HG02610 (cell line): ENCODE data around the gene TNFRSF8.

Experiments
- ATAC-seq: cut with Tn5 transposase; IDR thresholded peaks from one replicate; pipeline ENCODE4 v1.9.1; 2021; ENCODE audit warnings: mild to moderate bottlenecking, moderate library complexity; ENCODE audit not compliant: unreplicated experiment

TNFRSF8 gene

GRCh38 chr1:12140515-12141162 is 77.5 kb downstream of the TNFRSF8 start:
- ATAC-seq, result no peak

DNA sequence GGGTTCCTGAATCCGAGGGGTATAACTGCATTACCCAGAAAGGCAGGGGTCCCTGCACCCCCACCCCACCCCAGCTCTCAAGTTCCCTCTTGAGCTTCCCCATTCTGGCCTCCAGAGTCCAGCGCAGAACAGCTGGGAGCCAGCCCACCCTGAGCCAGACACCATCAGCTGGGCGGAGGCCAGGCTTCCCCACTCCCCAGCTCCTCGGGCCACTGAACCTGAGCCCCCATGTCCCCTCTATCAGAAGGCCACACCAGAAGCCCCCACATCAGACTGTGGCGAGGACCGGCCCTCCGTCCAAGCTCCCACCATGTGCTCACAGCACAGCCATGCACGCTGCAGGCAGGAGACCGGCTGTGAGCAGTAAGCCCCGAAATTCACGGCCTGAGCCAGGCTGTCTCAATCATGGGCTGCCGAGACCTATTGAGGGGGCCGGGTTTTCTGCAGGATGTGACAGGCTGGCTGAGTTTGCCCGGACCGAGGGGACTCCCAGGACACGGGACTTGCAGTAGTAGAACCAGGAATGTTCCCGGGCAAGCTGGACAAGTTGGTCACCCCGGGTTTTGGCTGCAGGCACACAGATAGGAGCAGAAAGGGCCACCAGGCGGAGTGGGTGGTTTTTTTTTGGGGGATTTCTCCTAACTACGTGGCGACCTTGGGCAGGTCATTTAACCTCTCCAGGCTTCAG is 78.2 kb downstream of the TNFRSF8 start:
- ATAC-seq, result no peak

DNA sequence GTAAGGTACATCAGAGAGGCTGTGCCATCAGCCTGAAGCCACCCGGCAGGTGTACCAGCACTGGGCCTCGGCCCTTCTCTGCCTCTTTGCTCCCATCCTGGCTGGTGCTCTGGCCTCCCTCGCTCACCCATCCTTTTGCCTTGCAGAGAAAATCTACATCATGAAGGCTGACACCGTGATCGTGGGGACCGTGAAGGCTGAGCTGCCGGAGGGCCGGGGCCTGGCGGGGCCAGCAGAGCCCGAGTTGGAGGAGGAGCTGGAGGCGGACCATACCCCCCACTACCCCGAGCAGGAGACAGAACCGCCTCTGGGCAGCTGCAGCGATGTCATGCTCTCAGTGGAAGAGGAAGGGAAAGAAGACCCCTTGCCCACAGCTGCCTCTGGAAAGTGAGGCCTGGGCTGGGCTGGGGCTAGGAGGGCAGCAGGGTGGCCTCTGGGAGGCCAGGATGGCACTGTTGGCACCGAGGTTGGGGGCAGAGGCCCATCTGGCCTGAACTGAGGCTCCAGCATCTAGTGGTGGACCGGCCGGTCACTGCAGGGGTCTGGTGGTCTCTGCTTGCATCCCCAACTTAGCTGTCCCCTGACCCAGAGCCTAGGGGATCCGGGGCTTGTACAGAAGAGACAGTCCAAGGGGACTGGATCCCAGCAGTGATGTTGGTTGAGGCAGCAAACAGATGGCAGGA is 79.2 kb downstream of the TNFRSF8 start:
- ATAC-seq, result no peak

GRCh38 chr1:12142891-12143630 is 80.0 kb downstream of the TNFRSF8 start:
- peak; percentile 5 for ATAC-seq

- peak; percentile 27 for ATAC-seq
These were observed 80.6 kb downstream of the TNFRSF8 start for GRCh38 chr1:12143631-12144155.

DNA sequence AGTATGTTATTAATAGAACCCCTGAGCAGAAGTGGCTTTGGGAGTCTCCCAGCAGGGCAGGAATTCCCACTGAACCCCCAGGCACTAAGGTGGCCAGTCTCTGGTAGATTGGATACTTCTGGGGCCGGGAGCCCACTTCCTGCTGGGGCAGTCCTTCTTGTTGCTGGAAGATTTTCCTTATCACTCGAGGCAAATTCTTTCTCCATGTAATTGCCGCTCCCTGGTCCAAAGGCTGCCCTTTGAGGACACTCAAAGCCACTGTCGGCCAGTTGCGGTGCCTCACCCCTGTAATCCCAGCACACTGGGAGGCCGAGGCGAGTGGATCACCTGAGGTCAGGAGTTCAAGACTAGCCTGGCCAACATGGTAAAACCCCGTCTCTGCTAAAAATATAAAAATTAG is 81.1 kb downstream of the TNFRSF8 start:
- ATAC-seq, result no peak

DNA sequence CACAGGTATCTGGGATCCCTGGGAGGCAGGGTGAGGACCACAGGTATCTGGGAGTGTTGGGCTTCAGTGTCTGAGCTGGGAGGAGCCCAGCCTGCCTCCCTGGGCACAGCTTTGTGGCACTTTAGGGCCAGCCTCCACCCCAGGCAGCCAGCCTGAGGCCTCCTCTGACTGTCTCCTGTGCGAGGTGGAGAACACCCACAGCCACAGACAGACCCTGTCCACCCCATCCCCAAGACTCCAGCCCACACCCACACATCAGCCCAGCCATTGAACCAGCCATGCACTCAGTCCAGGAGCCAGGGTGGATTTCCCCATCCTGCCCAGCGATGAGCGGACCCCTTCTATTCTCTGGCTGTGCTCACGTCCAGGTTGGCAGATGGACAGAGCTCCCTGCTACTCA is 81.9 kb downstream of the TNFRSF8 start:
- no peak for ATAC-seq

- no peak for ATAC-seq
These were observed 82.7 kb downstream of the TNFRSF8 start for GRCh38 chr1:12145616-12146342.

DNA sequence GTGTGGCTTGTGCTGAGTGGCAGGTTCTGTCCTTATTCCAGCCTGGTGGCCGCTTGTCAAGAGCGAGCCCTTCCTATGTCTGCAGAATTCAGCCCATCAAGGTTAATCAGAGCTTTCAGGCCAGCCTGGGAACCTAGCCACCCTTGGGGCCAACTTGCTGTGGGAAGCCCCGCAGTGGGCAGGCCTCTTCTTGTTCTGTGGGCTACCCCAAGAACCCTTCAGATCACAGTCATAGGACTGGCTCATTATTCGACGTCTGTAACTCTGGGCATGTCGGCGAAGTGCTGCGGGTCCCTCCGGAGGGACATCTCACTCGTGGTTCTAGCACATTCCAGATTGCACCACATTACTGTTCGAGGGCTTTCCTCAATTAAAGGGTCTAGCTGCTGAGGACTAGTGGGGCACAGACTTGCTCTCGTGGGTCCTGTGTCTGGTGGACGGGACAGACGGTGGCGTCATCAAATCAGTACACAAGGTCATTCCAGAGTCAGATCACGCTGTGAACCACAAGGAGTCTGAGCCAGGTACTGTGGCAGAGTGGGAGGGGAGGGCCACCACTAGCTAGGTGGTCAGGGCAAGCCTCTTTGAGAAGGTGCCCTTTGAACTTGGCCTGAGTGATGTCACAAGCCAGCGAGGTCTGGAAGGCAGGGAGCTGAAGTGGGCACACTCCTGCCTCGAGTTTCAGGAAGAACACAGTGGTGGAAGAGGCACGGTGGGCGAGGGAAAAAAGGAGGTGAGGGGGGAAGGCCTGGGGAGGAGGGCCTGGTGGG is 83.4 kb downstream of the TNFRSF8 start:
- no peak for ATAC-seq

DNA sequence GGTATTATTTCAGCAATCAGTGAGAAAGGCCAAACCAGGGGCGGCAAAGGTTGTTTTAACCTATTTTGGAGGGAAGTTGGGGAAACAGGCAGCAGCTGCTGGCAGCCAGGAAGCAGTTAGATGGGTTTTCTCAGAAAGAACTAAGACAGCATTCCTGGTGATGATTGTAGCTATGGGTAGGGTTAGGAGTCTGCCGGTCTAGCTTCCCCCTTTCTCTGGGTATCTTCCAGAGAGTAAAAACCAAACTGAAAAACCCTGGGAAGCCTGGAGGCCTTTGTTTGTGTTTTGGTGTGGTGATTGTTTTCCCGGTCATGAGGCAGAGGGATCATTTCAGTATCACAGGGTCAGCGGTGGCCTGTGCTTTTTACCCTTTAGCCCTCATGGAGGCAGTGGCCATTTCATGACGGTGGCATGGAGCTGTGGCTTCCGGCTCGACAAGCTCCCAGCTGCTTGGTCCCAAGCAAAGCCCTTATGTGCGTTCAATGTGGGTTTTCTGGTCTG is 84.1 kb downstream of the TNFRSF8 start:
- ATAC-seq, result no peak

GRCh38 chr1:12148160-12148957 is 85.3 kb downstream of the TNFRSF8 start:
- ATAC-seq, result no peak

DNA sequence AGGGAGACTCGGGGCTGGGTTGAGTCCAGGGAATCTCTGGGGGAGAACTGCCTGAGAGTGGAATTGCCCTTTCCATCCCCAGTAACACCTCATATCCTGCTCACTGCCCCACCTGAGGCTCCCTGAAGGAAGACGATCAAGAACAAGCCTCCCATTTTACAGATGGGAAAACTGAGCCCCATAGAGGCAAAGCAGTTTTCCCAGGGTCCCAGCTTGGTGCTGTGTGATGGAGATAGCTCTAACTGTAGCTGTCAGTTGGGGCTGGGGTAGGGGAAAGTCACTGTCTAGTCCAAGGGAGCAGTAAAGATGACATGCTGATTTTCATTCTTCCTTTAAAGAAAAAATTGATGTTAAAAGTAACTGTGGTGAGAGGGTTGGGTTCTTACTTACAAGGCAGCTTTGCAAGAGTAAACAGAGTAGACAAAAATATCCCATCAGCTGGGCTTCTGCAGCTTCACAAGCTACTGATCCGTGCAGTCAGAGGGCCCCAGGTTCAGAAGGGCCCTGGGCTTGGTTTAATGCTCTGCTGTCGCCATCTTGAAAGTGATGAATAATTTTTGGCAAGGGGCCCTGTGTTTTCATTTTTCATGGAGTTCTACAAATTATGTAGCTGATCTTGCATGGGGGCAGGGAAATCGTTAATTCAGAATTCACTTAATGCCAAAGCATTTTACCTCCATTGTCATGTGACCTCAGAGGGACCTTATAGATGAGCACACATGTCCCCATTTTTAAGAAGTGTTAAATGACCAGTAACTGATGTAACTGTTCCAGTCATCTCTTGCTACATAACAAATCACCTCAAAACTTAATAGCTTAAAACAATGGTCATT is 86.1 kb downstream of the TNFRSF8 start:
- ATAC-seq, result no peak

GRCh38 chr1:12149791-12150175 is 86.7 kb downstream of the TNFRSF8 start:
- no peak for ATAC-seq

- ATAC-seq, result no peak
These were observed 87.5 kb downstream of the TNFRSF8 start for GRCh38 chr1:12150456-12151200.

DNA sequence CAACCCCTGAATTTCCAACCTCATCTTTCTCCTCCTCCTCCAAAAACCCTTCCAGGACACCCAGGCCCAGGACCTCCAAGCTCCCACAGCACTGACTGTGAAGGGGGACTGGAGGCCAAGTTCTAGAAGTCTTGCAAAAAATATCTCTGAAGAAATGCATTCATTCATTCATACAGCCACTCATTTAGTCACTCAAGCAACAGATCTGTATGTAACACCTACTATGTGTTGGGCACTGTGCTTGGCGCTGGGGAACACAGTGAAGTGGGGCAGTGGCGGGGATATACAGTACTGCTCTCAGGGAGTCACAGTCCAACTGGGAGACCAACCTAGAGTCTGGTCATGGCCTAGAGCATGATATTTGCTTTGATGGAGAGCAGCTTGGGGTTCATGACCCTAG is 88.4 kb downstream of the TNFRSF8 start:
- ATAC-seq, result no peak

- peak; percentile 62 for ATAC-seq
These were observed 89.2 kb downstream of the TNFRSF8 start for GRCh38 chr1:12152113-12152891.
